Measurements from ENCODE around the gene NUMB.

Gene NUMB

DNA sequence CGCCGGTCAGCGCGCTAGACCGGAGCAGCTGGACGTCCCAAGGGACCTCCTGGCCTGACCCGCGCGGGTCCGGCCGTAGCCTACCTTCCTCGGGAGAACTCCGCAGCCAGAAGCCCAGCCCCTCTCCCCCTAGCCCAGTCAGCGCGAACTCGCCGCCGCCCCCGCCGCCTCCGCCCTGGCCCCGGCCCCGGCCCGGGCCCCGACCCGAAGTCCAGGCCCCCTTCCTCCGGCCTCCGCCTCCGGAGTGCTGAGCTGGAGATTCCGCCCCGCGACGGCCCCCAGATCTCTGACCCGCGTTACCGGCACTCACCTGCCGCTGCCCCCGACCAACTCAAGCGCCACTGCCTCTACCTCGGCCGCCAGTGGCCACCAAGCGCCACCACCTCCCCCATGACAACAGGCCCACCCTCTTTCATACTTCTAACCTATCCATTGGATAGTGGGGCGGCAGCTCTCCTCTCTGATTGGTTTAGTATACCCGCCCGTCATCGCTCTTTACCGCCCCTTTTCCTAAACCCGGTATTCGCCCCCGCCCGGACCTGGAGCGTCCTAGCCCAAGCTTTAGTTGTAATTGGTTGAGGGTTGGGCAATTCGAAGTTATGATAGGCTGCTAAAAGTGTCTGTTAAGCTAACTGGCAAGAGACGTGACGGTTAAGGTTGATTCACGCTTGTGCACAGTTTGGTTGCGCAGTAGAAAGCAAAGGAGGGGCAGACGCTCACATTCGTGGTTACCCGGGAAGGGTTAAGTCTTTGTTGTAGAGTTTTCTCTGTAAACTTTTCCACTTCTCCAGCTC lies at the start of gene NUMB:
Gene NUMB, minus strand, starts transcription at position 364 of the 794 bp plus-strand sequence. CDS start 102,795 bp downstream, outside the sequence.
- DNase-seq: peak; percentile 100

DNA sequence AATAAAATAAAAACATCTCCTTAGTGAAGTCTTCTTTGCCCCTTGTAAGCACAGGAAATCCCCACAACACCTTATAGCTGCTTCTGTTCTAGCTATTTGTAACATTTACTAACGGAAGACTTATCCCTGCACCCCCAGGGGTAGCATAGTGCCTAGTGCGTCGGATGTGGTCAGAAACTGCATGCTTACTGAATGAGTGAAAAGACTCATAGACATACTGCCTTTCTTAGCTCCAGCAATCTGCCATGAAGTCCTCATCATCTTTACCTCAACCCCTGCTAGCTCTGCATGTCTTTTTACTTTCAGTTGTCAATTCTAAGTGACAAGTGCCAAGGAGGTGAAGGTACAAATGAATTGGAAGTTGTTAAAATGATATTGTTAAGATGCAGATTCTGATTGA lies 45.3 kb upstream of the NUMB start:
- no peak for DNase-seq

DNA sequence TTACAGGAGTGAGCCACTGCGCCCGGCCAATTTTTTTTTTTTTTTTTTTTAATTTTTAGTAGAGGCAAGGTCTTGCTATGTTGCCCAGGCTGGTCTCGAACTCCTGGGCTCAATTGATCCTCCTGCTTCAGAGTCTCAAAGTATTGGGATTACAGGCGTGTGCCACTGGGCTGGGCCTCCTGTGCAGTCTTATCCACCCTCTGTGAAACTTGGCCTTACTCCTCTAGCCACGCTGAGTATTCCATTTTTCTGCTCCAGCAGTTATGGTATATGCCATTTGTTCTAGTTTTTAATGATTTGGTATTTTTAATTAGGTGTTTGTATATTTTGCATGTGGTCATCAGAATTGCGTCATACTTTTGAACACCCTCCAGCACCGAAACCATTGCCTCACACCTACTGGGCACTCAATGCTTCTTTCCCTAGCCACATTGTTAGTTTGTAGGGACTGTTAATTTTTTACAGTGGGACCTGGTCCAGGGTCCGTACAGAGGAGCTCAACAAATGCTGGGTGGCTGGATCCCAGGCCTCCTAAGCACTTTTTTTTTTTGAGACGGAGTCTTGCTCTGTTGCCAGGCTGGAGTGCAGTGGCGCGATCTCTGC lies 43.8 kb upstream of the NUMB start:
- DNase-seq: no peak

DNA sequence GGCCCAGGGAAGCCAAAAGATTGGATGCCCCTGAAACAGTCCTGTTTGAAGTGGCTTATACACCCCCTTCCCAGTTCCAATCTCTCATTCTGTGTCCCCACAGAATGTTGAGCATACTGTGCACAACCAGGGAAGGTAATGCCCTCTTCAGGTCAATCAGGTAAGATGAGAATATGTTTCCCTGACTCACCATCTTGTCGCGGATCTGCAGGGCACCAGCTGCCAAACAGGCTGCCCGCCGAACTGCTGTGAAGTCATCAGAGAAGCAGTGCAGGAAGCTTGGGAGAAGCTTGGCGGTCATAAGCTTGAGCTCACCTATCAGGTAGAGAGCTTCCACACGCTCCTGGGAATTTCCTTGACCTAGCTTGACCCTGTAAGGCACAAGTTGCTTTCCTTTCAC lies 42.0 kb upstream of the NUMB start:
- peak; percentile 19 for DNase-seq

DNA sequence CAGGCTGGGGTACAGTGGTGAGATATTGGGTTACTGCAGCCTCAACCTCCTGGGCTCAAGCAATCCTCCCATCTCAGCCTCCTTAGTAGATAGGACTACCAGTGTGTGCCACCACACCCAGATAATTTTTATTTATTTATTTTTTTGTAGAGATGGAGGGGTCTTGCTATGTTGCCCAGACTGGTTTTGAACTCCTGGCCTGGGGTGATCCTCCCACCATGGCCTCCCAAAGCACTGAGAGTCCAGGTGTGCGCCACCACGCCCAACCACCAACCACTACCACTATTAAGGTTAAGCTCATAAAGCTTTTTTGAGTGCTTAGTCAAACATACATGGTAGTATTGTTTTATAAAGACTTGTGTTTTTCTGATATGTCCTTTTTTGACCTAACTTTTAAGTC lies 36.2 kb upstream of the NUMB start:
- DNase-seq: no peak

DNA sequence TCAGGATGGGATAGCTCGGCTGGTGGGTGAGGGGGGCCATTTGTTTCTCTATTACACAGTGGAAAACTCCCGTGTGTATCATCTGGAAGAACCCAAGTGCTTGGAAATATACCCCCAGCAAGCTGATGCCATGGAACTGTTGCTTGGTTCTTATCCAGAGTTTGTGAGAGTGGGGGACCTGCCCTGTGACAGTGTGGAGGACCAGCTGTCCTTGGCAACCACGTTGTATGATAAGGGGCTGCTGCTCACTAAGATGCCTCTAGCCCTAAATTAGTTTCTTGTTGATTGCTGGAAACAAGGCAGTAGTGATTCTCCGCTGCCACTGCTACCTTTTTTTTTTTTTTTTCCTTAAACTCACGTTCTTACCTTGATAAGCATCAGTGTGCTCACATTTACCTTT lies 34.3 kb upstream of the NUMB start:
- no peak for DNase-seq

DNA sequence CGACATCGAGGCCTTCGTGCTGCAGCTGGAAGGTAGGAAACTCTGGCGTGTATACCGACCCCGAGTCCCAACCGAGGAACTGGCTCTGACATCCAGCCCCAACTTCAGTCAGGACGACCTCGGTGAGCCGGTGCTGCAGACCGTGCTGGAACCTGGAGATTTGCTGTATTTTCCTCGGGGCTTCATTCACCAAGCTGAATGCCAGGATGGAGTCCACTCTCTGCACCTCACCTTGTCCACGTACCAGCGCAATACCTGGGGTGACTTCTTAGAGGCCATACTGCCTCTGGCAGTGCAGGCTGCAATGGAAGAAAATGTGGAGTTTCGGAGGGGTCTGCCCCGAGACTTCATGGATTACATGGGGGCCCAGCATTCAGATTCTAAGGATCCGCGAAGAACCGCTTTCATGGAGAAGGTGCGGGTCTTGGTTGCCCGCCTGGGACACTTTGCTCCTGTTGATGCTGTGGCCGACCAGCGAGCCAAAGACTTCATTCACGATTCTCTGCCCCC lies 33.8 kb upstream of the NUMB start:
- no peak for DNase-seq

DNA sequence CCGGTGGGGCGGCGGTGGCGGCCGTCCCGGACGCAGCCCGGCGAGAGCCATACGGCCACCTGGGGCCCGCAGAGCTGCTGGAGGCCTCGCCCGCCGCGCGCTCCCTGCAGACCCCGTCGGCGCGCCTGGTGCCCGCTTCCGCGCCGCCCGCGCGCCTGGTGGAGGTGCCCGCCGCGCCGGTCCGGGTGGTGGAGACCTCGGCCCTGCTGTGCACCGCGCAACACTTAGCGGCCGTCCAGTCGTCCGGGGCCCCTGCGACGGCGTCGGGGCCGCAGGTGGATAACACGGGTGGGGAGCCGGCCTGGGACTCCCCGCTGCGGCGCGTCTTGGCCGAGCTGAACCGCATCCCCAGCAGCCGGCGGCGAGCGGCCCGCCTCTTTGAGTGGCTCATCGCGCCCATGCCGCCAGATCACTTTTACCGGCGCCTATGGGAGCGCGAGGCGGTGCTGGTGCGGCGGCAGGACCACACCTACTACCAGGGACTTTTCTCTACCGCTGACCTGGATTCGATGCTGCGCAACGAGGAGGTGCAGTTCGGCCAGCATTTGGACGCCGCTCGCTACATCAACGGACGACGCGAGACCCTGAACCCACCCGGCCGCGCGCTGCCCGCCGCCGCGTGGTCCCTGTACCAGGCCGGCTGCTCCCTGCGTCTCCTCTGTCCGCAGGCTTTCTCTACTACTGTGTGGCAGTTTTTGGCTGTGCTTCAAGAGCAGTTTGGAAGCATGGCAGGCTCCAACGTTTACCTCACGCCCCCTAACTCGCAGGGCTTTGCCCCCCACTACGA lies 33.1 kb upstream of the NUMB start:
- peak; percentile 76 for DNase-seq

DNA sequence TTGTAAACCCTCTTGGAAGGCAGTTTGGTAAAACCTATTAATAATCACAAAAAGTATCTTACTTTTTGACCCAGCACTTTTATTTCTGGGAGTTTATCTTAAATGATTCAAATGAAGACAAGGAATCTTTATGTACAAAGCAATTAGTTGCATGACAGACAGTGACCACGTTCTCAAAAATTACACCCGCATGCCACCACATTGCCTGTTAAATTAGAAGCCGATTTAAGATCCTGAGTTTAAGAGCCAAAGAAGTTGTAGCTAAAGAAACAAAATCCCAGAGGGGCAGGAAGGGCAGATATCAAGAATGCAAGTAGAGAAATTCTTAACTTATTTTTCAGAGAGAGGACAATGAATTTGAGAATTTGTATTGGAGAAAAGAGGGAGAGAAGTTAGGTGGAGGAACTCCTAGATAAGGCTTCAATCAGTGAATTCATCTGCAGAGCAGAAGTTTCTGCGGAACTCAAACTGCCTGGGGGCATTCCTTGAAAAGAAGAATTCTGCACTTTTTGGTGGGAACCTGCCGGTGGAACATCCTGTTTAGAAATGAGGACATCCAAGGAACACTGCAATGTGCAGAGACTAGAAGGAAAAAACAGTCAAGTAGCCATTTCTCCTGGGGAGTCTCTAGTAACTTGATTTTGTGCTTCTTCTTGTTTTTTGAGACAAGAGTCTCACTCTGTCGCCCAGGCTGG lies 31.3 kb upstream of the NUMB start:
- no peak for DNase-seq

DNA sequence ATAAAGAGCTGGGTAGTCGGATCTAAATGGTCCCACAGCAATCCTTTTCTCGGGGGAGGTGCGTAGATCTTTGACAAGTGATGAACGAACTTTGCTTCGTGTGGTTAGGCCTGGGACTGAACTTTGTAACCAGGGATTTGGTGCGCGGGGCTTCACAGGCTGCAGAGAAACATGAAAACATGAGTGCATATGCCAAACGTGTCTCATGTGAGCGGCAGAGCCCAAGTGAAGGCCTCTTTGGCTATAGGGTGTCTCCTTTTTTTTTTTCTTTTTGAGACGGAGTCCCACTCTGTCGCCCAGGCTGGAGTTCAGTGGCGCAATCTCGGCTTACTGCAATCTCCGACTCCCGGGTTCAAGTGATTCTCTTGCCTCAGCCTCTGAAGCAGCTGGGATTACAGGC lies 20.3 kb upstream of the NUMB start:
- DNase-seq: no peak

DNA sequence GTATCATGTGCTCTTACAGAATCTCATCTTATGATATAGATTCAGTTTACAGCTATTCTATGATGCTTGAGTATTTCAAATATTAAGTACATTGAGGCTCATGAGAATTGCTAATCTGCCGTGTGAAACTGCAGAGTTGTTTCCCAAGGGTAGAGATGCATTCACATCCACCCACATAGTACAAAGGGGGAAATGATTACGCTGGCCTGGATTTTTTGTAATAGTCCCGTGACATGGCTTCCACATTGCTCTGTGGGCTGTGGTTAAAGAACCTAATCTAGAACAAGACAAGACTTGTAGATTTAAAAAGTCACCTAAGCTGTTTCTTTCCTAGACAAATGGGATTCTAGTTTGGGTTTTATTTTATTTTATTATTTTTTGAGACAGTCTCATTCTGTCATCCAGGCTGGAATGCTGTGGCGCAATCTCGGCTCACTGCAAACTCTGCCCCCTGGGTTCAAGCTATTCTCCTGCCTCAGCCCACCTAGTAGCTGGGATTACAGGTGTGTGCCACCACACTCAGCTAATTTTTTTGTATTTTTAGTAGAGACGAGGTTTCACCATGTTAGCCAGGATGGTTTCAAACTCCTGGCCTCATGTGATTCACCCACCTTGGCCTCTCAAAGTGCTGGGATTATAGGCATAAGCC lies 19.4 kb upstream of the NUMB start:
- no peak for DNase-seq

DNA sequence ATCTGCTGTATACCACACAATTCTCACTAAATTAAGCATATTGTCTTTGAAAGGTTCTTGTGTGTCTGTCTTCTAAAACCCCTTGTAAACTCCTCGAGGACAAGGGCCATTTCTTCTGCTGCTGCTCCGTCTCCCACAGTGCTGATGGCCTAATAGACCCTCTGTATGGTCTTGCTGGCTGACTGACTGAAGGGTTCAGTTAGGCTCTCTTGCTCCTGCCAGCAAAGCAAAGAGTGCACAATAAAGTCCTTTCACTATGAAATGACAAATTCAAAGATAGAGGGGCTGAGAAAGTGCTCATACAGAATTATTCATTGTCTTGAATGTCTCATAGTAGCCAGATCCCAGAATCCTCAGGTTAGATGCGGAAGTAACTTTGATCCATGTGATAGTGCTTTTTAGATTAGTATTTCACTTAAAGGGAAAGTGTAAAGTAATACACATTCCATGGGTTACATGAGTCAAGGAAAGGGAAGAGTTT lies 18.1 kb upstream of the NUMB start:
- no peak for DNase-seq

DNA sequence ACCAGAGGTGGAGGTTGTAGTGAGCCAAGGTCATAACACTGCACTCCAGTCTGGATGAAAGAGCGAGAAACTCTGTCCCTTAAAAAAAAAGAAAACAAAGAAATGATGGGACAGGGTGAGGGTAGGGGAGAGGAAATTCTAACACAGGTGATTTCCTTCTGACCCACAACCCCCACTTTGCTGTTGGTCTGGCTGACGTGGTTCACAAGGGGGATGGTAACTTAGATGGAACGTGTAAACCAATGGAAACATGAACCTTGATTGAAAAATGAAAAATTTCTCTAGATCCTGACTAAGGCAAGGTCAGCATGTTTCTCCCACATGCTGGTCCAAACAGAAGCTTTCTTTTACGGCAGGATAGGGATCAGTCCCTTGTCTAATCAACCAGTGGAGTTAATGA lies 16.6 kb upstream of the NUMB start:
- no peak for DNase-seq

DNA sequence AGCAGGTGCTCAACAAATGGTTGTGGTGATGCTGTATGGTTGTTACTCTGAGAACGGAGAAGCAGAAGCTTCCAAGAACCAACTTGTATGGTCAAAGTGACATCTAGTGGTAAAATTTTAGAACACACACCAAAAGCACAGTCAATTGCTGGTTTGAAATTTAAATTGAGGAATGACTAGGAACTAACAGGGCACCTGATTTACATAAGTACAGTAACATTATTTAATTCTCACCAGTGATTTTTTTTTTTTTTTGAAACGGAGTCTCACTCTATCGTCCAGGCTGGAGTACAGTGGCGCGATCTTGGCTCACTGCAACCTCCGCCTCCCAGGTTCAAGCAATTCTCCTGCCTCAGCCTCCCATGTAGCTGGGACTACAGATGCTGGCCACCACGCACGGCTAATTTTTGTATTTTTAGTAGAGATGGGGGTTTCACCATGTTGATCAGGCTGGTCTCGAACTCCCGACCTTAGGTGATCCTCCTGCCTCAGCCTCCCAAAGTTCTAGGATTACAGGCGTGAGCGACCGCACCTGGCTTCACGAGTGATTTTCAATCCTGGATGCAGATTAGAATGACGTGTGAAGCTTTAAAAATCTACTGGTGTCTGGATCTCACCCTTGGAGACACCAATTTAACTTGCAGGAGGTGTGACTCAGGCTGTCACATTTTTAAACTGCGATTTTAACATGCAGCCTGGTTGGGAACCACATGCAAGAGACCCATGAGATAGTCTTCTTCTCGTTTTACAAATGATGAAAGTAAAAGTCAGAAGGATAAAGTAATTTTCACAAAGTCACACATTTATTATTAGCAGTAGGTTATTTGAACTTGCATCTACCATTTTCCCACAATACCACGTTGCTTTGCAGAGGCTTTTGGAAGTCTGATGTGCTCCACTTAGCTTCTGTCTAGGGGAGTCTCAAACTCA lies 14.1 kb upstream of the NUMB start:
- DNase-seq: peak; percentile 84

DNA sequence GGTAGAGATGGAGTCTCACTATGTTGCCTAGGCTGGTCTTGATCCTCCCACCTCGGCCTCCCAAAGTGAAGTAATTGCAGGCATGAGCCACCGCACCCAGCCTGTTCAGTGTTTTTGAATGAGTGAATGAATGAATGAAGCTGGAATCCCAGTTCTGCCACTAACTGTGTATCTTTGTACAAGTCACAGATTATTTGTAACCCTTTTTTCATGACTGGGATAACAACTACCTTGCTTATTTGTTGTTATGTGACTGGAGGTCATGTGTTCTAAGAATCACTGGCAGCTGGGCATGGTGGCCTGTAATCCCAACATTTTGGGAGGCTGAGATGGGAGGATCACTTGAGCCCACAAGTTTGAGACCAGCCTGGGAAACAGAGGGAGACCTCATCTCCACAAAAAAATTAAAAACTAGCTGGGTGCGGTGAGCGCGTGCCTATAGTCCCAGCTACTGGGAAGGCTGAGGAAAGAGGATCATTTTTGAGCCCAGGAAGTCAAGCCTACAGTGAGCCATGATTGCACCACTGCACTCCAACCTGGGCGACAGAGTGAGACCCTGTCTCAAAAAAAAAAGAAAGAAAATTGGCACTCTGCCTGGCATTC lies 13.3 kb upstream of the NUMB start:
- DNase-seq: no peak

DNA sequence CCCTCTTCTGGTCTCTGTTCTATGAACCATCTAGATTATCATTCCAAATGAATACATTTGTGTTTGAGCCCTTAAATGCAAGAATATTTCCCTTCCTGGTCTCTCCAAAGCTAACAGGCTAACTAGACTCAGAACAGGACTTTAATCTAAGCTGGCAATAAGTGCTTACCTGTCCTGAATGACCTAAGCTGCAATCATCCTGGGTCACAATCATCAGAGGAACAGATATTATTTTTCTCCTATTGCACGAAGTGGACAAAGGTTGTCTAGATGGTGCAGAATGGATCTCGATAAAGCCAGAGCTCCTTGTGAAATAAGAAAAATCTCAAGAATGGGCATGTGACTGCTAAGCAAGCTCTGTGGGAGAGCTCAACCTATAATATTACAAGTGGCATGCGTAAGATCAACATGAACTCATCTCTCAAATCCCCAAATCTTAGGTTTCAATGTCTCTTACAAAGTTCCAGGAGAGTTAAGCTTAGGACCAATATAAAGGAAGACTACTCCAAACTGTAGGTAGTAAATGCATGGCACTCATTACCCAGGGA lies 10.6 kb upstream of the NUMB start:
- DNase-seq: no peak

DNA sequence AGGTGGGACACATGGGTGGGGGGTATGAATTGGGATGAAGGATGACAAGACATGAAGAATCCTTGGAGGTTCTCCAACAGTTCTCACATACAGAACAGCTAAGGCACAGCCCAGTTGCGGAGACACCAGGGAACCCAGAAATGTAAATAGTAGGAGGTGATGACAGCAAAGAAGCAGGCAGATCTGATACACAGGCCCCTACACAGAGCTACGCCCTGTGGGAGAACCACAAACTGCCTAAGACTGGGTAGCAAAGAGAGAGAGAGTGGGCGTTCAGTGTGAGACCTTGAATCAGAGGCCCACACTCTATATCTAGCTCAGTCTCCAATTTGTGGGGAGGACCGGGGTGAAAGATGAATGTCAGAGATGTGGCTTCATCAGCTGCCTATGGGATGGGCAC lies 9.5 kb upstream of the NUMB start:
- DNase-seq: no peak

DNA sequence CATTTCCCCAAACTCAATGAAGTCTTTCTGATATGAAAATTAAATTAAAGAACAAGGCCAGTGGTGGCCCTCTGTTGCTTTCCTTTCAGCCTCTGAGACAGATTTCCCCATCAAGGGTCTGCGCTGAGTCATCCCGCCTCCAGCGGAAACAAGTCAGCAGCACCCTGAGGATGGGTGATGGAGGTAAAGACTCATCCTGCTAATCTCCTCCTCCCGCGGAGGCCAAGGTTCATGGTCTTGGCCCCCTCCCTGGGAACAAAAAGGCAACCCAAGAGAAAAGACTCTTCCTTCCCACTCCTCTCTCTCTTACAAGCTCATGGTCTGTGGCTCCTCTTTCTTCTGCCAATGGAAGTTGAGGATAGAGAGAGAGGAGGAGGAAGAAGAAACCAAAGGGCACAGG lies 9.0 kb upstream of the NUMB start:
- no peak for DNase-seq

DNA sequence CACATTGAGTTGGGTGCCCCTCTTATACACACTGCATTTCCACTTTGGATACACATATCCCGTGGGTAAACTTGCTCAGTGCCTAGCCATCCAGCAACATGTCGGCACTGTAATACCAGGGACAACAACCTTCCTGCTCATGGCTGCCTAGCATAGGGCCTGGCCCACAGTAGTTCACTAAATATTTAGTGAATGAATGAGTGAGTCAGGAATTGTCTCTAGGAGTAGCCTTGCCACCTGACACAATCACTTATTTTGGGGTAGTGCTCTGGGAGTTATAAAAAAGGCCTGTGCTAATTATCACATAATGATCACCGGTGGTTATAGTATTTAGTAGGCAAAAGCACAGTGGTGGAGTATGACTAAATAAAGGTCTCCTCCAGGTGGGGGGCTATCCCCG lies 8.5 kb upstream of the NUMB start:
- no peak for DNase-seq

DNA sequence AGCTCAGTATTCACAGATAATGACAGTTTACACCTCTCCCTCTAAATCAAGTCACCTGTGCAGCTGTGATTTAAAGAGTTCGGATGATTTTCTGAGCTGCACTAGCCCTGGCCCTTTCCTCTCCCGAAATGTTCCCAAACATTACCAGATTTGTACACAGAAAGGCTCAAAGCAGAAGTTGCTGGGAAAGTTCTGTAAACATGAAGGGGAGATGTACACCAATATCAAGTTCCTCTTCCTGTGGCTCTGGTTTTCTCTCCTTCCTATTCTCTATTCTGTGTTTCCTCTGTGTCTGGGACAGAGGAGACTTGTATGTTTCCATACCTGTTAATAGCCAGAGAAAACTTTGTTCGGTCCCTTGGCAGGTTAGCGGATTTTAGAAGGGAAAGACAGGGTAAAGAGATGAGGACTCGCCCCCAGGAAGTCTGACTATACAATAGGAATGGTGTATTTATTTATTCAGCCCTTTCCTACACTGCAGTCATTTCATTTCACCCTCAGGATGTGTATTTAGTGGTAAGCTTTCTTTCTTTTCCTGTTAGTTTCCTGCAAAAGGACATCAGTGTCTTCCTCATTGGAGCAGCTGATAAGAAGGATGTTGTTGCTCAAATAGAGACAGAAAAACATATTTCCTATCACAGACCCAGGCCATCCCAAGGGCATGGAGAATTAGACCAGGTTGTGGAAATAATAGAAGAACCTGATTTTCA lies 7.6 kb upstream of the NUMB start:
- DNase-seq: peak; percentile 27

Data from NCI-H82 (cell line).